ENCODE data around the gene KDM5A.
"Not testable (repeated sequence)": the region's sequence is repeated elsewhere in the genome, so short reads cannot be mapped to it uniquely, and the experiment has no call there.

KDM5A gene

DNA sequence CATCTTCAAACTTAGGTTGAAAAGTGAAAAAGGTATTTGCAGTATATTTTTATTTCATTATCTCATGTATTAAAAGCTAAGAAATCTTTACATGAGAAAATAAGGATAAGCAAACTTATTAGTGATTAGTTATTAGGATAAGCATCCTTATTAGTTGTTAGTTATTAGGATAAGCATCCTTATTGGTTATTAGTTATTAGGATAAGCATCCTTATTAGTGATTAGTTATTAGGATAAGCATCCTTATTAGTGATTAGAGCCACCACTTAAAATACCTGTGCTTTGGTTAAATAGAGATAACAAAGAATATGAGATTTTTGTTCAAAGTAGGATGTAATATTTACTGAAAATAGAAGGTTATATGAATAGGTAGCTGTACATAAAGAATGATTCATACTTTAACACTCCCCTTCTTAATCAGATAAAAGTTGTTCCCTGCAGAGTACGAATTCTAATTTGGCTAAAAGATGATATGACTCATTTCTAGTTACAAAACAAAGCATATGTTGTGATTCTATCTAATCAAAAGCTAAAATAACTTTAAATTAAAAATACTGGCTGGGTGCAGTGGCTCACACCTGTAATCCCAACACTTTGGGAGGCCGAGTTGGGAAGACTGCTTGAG is 56.4 kb downstream of the KDM5A start:
- no peak for DNase-seq (ENCODE audit: low spot score)

DNA sequence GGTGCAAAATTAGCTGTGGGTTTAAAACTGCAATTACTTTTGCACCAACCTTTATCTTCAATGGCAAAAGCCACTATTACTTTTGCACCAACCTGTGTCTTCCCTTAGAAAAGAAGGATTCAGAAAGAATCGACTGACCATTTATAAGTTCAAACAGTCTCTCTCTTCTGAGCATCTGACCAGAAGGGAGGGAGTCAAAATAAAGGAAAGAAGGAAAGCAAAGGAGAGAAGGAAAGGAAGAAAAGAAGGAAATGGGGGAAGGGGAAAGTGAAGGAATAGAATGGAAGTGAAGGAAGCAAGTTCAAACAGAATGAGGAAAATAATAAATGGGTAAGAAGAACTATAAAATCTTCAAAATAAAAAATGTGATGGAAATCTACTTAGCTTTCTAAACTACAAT is 57.8 kb downstream of the KDM5A start:
- DNase-seq (ENCODE audit: low spot score), result no peak

DNA sequence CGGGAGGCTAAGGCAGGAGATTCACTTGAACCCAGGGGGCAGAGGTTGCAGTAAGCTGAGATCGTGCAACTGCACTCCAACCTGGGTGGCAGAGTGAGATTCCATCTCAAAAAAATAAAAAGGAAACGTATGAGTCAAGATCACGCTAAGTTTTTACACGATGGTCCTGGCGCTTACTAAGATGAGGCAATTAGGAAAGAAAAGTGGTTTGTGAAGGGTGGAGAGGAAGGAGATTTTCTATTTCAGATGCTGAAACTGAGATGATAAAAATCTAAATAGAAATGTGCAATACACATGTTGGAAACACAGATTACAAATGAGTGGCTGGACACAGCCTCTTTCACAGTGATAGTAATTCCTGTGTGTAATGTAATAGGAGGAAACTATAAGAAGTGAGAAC is 63.2 kb downstream of the KDM5A start:
- no peak for DNase-seq (ENCODE audit: low spot score)

DNA sequence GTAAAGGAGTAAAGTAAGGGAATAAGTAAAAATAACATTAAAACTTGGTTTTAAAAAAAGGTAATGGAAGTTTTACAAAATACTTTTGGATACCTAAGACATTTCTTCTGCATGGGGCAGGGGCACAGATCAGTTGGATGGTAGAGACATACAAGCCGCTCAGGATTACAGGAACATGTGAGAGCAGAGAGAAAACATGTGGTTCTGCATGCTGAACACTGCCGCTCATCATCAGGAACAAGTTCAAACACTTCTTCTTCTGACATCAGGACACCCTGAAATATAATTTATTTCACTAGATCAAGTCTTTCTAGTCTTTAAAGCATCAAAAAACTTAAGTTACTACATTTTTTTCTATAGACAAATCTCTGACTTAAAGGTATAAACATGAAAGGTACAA is 65.6 kb downstream of the KDM5A start:
- DNase-seq (ENCODE audit: low spot score), result no peak

DNA sequence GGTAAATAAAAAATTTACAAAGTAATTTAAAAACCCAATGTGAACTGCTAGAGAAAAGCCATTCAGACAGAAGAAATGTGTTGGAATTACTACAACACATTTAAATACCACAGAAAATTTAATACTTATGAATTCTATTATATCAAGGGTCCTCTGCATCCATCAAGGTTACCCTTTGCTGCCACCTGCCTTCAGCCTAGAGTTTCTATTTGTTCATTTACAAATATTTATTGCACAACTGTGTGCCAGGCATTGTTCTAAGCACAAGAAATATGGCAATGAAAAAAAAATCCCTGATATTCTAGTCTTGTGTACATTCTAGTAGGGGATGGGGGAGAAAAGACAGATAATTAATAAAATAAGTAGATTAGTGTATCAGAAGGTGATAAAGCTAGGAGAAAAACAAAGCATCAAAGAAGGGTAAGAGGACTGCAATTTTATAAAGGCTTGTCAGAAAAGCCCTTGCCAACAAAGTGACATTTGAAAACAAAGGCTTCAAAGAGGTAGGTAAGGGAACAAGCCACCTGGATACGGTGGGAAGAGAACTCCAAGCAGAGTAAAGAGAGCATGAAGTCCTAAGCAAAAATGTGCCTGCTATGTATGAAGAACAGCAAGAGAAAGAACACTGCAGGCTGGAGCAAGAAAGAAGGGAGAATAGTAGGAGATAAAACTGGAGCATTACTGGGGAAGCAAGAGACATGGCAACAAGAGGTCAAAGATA is 67.4 kb downstream of the KDM5A start:
- no peak for DNase-seq (ENCODE audit: low spot score)

DNA sequence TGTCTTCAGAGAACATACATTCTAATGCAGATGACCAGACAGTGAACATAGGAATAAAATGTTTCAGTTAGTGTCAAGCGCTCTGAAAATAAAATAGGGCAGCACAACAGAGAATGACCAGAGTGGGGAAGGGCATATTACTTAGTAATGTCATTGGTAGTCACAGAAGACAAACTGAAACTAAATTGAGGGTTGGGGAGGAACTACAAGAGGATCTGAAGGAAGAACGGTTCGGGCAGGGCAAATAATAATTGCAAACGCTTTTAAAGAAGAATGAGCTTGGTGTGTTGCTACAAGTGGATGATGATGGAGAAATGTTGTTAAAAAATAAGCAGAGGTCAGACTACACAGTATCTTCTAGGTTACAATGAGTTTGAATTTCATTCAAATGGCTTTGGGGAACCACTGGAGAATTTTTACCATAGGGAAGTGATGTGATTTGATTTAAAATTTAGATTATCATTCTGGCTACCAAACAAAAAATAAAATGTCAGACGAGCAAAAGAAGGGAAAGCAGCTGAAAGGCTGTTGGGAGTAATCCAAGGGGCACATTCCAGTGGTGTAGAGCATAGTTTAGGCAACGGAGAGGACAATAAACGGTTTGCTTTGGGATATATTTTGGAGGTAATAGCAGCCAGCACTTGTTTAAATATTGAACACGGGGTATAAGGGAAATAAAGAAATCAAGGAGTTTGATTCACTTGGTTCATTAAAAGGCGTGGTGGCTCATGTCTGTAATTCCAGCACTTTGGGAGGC is 70.2 kb downstream of the KDM5A start:
- no peak for DNase-seq (ENCODE audit: low spot score)

DNA sequence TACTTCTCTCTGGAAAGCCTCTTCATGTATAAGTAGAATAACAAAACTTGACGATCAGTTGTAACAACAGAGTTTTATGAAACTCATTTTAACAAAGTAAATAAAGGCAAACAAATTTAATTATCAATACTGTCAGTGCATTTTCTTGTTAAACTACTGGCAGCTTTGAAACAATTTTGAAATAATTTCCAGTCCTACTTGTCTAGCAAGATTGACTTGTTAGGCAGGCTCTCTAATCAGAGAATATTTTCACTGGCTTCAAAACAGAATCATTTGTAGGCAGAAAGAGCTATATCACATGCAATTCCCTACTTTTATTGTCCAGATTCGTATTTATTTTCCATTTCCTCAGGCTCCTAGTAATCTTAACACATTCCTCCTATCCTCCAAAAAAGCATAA is 80.6 kb downstream of the KDM5A start:
- DNase-seq (ENCODE audit: low spot score), result no peak

DNA sequence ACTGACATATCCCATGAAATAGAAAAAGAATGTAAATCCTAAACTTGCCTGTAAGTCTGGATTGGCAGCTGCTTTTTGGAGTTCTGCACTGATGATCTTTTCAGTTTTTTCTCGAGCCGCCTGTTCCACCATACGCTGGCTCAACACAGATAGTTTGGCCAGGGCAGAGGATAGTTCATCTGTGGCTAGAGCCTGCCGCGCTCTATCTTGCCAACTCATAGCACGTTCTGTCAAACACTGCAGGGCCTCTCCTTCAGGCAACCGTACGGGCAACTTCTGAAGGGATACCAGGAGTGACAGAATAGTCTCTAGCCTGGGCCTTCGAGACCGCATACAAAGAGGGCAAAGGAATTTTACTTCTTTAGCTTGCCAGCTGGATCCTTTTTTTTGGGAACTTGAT is 81.7 kb downstream of the KDM5A start:
- no peak for DNase-seq (ENCODE audit: low spot score)

GRCh38 chr12:304805-305204 is 84.3 kb downstream of the KDM5A start:
- DNase-seq (ENCODE audit: low spot score), result no peak

GRCh38 chr12:302766-303165 is 86.4 kb downstream of the KDM5A start:
- not testable (repeated sequence) for DNase-seq (ENCODE audit: low spot score)

- DNase-seq (ENCODE audit: low spot score), result not testable (repeated sequence)
Observed at GRCh38 chr12:300166-300565, 89.0 kb downstream of the KDM5A start.

GRCh38 chr12:299511-299910 is 89.6 kb downstream of the KDM5A start:
- not testable (repeated sequence) for DNase-seq (ENCODE audit: low spot score)

DNA sequence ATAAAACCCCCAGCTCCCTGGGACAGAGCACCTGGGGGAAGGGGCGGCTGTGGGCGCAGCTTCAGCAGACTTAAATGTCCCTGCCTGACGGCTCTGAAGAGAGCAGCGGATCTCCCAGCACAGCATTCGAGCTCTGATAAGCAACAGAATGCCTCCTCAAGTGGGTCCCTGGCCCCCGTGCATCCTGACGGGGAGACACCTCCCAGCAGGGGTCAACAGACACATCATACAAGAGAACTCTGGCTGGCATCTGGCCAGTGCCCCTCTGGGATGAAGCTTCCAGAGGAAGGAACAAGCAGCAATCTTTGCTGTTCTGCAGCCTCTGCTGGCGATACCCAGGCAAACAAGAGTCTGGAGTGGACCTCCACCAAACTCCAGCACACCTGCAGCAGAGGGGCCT is 91.1 kb downstream of the KDM5A start:
- not testable (repeated sequence) for DNase-seq (ENCODE audit: low spot score)

- no peak for DNase-seq (ENCODE audit: low spot score)
Observed at GRCh38 chr12:295132-295531, 94.0 kb downstream of the KDM5A start.

DNA sequence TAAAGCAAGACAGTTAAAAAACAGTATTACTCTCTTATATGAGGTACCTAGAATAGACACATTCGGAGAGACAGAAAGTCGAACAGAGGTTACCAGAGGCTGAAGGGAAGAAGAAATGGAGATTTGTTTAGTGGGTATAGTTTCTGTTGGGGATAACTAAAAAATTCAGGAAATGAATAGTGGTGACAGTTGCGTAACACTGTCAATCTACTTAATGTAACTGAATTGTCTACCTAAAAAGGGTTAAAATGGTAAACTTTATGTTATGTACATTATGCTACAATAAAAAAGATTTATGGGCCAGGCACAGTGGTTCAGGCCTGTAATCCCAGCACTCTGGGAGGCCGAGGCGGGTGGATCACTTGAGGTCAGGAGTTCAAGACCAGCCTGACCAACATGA is 95.9 kb downstream of the KDM5A start:
- no peak for DNase-seq (ENCODE audit: low spot score)

GRCh38 chr12:292186-292585 is 96.9 kb downstream of the KDM5A start:
- DNase-seq (ENCODE audit: low spot score), result no peak

DNA sequence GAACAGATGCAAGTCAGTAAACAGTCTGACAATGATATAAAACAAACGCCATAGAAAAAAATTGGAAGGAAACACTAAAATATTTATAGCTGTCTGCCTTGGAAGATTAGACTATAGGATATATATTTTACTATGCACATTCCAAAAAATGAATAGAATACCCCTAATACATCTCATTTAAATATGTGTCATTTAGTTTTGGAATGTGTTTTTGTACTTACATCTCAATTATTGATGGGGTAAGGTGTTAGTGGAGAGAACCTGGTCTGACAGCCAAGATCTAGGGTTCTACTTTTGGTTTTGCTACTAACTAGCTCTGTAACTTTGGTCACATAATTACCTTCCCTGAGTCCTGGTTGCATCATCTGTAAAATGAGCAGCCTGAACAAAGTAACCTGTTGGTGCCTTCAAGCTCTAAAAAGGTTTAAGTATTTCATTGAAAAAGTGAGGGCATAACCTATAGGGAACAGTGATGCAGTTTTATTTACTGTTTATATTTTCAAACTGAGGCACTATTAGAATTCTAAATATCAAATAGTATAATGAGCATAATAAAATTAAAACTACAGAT is 97.9 kb downstream of the KDM5A start:
- DNase-seq (ENCODE audit: low spot score), result no peak

GRCh38 chr12:288687-289086 is 100.4 kb downstream of the KDM5A start:
- no peak for DNase-seq (ENCODE audit: low spot score)

DNA sequence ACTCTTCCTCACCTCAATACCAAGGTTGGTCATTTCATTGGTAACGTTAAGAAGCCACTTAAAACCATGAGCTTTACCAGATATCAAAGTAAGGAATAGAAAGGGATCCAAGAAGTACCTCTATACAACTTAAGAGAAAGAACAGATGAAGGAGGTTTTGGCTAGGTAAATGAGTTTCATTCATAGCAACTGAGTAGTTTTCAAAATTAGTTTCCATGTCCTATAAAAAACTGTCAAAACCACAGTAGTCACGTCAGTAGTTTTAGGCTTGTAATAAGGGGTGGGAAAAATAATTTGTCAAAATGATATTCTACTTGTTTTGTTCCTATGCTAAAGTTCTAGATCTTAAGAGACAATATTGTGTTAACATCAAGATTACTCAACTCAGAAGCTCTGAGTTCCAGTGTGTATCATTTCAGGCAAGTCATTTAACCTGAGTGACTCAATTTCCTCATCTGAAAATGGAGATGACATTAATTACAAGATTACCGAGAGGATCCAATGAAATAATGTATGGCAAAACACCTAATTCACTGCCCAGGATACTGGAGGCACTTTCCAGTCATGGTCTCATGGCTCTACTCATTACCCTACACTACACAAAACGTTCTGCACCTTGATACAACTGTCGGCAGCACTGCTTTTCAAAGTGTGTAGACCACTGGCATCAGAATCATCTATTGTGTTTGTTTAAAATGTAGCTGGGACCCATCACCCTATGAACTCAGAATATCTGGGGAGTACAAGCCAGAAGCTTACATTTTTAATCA is 102.4 kb downstream of the KDM5A start:
- DNase-seq (ENCODE audit: low spot score), result no peak

DNA sequence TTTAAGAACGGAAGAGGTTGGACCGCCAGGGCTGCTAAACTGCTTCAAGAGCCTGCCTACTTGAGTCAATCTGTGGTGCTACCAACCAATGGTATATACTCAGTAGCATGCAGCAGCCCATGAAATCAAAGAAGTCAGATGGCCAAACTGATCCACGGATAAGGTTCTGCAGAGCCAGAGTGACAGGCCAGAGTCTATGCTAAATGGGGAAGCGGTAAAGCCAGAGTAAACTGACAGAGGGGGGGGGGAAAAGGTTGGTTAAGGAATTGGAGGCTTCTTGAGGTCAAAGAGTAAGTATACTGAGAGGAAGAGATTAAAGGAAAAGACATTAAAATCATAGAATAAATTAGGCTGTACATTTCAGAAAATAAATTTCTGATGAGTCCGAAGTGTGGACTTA is 111.1 kb downstream of the KDM5A start:
- DNase-seq (ENCODE audit: low spot score), result no peak

- DNase-seq (ENCODE audit: low spot score), result no peak
Observed at GRCh38 chr12:275812-276211, 113.3 kb downstream of the KDM5A start.

- no peak for DNase-seq (ENCODE audit: low spot score)
Observed at GRCh38 chr12:273382-273781, 115.7 kb downstream of the KDM5A start.
